ENCODE data around the gene ACTR10.
A peak's percentile ranks its signal among the peaks of the same experiment; 100 is the strongest.

Gene ACTR10

DNA sequence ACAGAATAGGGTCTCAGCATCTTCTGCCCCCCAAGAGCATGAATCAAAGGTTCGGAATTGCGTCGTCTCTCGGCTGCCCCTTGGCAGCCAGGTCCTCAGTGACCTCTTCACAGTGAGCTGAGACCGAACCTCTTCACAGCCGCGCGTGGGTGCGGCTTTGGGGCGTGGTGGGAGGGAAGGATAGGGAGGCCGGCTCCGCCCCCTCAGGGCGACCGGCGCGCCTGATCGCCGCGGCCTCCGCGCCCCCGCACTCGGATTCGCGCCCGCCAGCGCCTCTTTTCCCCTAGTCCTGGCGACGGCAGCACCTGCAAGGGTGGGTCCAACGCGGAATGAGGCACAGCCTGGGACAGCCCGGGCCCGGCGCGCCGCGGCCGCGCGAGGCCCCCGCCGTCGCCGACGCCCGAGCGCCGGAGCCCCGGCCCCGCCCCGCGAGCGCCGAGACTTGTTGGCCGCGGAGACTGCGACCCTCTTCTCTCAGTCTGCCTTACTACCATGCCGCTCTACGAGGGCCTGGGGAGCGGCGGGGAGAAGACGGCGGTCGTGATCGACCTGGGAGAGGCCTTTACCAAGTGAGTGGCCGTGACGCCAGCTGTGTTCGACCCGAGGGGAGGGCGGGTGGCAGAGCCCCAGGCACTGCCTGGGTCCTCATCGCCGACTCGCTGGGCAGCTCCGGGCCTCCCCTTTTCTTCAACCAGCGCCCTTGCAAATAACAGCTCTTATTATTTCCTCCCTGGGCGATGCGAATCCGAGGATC is at the start of gene ACTR10:
TSS of gene ACTR10 (plus strand) at position 424 of the 754 bp plus-strand sequence. CDS start at position 493, 69 bp downstream.
- DNase-seq = peak; percentile 90

DNA sequence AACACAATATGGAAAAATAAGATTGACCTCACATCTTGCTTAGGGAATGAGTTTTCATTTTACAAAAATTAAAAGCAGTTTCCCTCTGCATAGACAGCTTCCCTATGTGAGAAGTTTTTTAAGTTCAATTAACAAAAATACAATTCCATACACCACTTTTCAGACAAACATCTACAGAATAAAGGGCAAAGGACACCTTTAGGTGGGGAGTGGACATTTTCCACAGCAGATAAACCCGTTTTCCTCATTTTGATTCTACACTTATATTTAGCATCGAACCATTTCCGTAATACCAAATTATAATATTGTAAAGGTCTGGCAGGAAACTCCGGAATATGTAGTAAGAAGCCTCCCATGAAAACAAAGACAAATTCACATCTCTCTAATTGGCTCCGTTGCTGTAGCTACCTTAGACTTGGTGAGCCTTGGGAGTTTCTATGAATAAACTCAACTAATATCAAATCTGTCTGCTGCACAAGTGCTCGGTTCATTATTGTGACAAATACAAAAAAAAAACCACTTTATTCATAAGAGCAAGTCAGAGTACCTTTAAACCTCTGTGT is 49.6 kb upstream of the ACTR10 start:
- no peak for DNase-seq

DNA sequence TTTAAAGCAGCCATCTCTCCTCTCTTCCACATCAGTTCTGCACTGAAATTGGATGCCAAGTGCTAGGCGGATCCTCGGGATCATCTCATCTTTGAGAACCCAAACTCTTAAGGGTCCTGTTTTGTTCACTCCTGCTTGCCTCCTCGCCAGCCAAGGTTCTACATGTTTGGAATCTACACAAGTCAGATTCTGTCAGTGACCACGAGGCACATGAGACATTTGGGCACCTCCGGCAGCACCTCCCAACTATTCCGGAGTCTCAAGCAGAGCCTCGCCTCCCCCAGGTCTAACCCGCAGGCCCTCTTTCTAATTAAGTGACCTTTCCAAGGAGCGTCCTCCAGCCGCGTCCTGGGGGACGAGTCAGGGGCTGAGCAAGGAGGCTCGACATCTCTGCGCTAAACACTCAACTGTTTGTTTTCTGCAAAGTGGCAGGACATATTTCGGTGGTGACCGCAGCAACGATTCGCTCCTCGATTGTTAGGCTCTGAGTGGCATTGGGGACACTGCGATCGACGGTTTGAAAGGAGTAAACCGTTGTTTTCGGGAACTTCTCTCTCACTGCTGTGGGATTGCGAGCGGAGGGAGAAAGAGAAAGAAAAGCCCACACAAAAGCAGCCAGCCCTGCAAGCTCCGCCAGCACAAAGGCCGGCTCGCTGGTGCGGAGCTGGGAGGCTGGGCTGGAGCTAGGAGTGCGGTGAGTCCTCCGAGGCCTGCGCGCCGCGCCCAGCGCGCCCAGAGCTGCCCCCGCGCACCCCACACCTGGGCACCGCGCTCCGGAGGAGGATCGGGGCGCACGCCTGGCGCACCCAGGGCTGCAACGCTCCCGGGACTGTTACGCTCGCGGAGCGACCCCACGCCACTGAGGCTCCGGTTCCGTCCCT is 48.6 kb upstream of the ACTR10 start:
- no peak for DNase-seq

DNA sequence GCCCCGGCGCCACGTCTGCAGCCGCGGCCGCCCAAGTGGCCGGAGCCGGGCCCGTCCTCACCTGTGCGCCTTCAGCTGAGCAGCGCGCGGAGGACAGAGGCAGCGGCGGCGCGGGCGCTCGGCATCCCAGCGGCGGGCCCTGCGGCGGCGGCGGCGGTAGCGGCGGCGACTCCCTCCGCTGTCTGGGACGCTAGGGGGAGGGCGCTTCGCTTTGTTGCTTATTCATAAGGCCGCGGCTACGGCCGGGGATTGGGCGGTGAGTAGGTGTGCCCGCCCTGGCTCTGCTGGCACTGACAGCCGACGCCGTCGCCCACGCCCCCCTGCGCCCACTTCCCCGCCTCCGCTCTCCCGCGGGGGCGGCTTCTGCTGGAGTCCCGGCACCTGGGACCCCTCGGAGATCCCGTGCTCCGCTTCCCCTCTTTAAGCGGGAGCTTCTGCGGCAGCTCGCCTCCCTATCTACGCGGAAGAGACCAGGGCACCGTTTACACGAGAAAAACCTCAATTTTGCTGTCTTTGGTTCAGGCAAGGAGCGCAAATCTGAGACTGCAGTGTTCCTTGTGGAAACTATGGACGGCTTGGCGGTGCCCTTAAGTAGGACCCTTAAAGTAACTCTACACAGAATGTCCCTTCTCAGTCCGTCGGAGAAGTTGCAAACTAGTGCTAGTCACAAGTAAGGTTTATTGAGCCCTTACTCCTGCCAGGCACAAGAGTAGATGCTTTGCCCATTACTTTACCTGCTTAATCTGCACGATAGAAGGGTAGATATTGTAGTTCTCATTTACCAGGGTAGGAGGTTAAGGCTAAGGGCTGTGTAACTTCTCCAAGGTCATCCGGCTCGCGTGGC is 47.7 kb upstream of the ACTR10 start, which contains the start of gene ARMH4:
TSS of gene ARMH4 (minus strand) at position 200 of the 844 bp plus-strand sequence. CDS start 12,855 bp downstream, outside the sequence.
- DNase-seq = no peak

DNA sequence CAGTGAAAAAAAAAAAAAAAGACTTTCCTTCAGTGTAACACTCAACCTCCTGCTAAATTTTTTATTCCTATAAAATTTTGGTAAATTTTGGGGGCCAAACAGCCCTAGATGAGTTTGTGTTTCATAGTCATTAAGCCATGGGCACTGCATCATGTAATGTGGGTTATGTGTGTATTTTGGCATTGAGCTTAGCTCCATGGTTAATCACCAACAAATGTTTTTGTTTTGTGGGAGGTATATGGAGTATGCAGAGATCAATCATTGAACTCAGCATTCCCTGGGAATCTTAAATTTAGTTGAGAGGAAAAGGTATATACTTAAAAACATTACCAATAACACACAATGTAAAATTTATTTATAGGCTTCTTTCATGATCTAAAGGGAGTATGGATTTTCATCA is 39.4 kb upstream of the ACTR10 start:
- no peak for DNase-seq

DNA sequence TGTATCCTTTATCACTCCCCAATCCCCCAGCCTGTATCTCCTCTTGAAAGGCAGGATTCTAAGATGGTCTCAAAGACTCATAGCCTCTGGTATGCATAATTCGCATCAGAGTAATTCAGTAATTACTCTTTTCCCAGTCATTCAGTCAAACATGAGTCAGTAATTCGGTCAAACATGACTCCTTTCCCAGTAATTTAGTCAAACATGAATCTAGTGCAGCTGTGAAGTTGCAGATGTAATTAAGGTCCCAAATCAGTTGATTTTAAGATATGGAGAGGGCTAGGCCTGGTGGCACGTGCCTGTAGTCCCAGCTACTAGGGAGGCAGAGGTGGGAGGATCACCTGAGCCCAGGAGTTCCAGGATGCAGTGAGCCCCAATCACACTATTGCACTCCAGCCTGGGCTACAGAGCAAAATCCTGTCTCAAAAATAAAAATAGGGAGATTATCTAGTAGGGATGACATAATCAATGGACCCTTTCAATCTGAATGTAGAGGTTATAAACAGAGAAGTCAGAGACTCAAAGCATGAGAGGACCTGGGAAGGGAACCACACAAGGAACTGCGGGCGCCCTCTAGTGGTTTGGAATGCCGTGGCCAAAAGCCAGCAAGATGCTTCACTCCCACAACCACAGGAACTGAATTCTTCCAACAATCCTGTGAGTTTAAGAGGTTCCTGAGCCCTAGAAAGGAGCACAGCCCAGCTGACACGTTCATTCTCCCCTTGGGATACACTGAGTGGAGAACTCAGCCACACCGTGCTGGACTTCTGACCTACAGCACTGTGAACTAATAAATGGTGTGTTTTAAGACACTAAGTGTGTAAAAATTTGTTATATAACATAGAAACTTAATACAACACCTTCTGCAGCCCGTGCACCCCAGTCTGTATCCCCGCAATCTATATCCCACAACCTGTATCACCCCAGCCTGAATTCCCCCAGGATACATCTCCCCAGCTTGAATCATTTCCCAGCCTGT is 33.7 kb upstream of the ACTR10 start:
- peak; percentile 49 for DNase-seq

DNA sequence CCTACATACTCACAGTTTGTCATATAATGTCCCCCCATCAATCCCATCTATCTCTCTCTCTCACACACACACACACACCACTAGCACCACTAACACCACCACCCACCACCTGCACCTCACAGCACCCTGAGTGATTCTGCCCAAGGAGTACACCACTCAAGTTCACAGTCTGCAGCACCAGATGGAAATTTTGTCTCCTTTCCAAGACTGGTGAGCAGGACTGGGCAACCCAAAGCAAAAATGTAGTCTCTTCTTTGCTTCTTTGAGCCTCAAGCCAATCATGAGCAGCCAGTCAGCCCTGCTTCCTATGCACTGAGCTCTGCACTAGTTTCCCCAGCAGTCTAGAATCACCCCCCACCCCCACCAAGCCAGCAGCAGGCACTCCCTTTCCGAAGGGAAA is 32.9 kb upstream of the ACTR10 start:
- no peak for DNase-seq

DNA sequence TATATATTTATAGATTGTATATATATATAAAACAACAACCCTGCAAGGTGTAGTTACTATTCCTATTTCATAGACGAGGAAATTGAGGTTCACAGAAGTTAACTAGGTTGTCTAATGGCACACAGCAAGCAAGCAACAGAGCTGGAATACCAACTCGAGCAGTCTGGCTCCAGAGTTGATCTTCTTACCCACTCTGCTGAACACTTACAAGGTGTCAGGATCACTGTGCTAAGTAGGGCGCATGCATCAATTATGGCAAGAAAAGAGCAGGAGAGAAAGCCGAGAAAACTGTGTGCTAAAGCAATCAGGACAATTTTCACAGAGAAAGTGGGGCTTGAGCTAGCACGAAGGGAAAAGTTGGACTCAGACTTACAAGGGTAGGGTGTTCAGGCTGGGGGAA is 32.1 kb upstream of the ACTR10 start:
- no peak for DNase-seq

DNA sequence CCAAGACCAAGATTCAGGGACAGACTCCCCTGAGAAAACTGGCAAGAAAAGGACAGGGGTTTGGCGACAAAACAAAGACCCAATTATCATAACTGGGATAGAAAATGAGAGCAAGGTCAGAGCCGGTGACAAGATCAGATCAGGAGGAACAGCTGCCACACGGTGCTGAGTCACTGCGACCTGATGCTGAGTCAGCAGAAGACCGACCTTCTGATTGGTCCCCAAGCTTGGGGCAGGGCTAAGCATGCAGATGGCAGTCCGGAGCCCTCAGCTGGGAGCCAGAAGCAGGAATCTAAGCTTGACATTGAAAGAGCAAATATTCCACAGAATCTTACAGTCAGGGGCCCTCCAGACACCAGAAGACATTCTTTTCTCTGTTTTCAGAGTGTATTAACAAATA is 28.9 kb upstream of the ACTR10 start:
- peak; percentile 73 for DNase-seq

DNA sequence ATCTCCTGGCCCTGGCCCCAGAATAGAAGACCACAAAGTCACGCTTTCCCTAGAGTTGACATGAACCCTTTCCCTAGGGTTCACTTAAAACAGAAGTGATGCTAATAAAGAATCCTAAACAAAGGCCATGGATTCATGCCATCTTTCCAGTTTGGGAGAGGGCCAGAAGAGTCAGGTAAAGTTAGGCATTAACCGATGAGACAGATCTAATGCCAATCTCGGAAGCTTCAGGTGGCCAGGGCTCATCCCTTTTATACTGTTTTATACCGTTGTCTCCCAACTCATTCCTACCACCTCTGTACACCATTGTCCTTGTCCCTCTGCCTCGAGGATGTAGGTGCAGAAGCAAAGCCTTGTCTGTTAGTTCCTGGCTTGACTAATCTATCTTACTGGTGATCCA is 22.8 kb upstream of the ACTR10 start:
- DNase-seq = no peak

DNA sequence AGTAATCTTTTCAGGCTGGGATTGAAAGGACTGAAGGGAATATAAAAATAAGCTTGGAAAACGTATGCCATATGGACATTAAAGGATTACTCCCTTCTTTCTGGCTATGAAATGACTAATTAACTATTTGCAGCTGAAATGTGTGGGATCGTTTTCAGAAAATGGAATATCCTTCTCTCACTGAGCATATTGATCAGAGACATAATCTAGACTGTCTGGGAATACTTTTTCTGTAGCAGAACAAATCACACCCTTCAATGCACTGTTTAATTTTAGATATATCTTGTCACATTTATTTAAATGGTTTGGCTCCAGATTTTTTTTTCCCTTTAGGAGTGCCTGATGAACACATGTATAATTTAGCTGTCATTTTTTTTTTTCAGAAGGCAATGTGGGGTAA is 10.8 kb upstream of the ACTR10 start:
- no peak for DNase-seq

DNA sequence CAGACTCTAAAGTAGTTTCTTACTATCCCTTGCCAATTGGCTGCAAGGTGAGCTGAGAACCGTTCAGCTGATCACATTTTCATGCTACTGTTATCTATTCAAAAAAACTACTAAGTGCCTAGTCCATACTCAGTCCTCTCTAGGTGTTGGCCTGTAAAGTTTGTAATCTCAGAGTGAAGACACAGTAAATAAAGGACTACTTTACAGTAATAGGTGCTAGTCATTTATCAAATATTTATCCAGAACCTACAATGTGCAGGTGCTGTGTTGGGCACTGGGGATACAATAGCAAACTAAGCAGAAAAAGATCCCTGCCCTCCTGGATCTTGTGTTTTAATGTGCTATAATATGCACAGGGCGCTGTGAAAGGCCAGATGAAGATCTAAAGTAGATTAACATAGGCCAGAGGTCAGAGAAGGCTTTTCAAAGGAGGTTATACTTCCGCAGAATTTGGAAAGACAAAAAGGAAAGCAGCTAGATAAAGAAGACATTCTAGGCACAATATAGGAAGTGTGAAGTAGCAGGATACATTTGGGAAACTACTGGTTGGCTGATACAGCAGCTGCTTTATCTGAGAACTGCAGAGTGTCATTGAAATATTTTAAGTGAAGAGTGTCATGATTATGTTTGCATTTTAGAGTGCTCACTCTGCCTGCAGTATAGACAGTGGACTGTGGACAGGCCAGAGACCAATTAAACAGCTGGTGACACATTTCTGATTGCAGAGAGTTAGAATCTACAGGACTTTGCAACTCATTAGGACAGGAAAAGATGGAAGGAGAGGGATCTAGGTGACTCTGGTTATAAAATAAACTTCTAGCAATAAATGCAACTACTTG is 8.0 kb upstream of the ACTR10 start:
- no peak for DNase-seq

DNA sequence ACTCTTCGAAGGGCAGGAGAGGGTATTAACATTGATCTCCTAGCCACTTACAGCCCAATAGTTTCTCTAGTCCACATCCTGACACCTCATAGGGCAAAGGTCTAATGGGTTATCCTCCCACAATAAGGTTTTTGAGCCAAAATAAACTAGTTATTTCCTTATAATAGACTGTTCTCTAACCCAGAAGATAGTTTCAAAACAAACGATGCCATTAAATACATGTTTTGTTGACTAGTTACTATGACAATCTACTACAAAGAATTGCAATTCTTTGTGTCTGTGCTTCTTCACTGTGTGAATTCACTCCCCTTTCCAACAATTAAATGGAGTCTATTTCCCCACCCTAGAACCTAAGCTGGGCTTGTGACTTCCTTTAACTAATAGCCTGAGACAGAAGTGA is 6.4 kb upstream of the ACTR10 start:
- DNase-seq = no peak

DNA sequence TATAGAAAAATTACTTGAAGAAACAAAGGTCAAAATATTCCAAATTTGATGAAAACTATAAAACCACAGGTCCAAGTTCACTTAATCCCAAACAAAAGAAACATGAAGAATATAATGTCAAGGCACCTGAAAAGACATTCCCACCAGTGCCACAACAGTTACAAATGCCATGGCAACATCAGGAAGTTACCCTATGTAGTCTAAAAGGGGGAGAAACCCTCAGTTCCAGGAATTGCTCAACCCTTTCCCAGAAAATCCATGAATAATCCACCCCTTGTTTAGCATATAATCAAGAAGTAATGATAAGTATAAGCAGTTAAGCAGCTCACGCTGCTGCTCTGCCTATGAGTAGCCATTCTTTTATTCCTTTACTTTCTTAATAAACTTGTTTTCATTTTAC is 3.8 kb upstream of the ACTR10 start:
- DNase-seq = no peak

DNA sequence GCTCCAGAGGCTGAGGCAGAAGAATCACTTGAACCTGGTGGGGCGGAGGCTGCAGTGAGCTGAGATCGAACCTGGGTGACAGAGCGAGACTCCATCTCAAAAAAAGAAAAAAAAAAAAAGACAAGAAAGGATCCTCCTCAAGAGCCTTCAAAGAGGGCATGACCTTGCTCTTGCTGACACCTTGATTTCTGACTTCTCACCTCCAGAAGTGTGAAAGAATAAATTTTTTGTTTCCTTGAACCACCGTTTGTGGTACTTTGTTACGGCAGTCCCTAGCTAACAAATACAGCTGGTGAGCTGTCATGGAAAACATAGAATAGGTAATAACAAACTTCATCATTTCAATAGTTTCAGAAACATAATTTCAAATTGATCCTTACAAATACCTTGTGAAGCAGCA is 1.9 kb upstream of the ACTR10 start:
- no peak for DNase-seq

DNA sequence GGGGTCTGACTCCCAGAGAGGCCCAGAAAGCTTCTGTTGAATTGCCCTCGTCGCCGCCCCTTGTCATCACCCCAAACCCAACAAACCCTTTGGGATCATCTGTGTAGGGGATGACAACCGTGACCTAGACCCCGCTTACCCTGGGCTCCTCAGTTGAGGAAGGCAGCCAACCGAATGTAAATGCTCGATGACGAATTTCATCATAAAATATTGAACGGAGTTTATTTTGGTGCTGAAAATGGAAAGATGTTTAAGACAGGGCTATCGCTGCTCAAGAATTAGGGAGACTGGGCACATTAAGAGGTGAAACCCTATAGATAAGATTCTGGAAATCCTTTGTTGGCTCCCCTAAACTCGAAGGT is 512 bp downstream of the ACTR10 start:
- no peak for DNase-seq

DNA sequence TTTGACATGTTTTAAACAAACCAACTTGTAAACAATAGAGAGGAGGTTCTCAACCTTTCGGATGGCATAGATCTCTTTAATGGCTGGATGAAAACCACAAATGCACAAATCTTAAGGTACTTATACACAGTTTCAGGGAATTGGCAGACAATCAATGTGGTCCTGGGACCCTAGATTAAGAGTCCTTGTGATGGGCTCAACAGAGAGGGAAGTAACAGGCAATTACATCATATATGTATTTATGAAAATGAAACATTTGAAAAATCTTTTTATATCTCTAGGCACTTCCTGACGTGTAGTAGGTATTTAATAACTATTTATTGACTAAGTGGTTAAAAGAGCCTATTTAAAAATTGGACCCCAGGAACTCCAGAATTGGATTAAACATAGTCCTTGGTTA is 897 bp downstream of the ACTR10 start:
- no peak for DNase-seq

DNA sequence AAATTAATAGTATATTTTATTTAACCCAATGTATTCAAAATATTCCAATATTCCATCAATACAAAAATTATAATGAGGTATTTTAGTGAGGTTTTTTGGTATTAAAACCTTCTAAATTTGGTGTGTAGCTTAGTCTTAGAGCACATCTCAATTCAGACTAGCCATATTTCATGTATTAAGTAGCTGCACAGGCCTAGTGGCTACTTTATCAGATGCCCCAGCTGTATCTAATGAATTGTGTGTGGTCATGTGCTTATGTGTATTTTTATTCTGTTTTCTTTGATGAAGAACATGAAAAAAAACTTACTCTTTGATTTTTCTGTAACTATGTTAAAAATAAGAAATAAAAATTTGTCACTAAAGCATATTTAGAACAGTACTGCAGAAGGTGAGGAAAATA is 13.2 kb downstream of the ACTR10 start:
- no peak for DNase-seq

DNA sequence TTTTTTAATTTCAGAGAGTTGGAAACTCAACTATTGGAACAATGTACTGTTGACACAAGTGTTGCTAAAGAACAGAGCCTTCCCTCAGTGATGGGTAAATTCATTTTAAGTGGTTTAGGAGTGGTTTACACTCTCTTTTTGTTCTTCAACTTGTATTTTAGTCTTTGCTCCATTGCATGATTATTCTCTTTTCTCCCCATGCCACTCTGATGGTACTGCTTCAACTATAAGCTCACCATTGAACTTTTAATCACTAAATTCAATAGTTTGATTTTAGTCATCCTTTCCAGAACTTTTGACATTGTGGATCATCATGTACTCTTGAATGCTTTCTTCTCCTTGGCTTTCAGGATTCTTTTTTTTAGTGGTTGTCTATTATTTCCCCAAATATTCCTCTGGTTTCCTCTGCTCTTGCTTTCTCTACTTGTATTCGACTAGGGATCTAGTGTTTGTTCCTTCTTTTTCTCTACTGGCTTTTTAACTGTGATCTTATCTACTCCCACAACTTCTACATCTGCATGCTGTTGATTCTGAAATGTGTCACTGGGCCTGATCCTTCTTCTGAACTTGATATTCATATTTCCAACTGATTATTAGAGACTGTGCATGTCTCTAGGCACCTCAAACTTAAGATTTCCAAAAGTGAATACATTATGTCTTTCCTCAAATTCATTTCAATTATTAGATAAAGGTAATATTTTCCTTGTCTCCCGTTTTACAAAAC is 15.4 kb downstream of the ACTR10 start:
- DNase-seq = no peak

DNA sequence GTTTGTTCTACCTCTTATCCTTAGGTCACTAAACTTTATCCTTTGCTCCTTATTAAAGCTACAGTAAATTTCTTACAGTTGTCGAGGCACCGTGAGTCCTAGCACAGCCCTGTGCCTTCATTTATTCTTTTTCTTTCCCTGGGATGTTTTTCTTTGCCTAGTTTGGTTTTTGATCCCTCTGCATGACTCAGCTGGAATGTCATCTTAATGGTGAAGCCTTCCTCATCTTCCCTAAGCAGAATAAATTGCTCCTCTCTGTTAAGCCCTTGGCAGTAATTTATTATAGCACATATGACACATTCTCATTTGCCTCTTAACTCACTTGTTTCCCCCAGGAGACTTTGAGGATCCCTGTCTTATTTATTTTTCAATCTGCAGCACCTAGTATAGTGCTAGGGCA is 16.6 kb downstream of the ACTR10 start:
- no peak for DNase-seq
